GM21423 (cell line): Measurements from ENCODE around the gene ZNF514.
"Not testable (repeated sequence)": the region's sequence is repeated elsewhere in the genome, so short reads cannot be mapped to it uniquely, and the experiment has no call there.

Source experiments
- ATAC-seq: cut with Tn5 transposase; IDR thresholded peaks from one replicate; pipeline ENCODE4 v1.9.1; 2021; ENCODE audit warnings: mild to moderate bottlenecking, moderate library complexity; ENCODE audit not compliant: unreplicated experiment

ZNF514 gene

GRCh38 chr2:95143838-95144237 lies 15.8 kb downstream of the ZNF514 start:
- no peak for ATAC-seq

- no peak for ATAC-seq
Observed at GRCh38 chr2:95138702-95139101, 20.9 kb downstream of the ZNF514 start.

GRCh38 chr2:95122197-95122551 lies 37.5 kb downstream of the ZNF514 start:
- no peak for ATAC-seq

- peak; percentile 93 for ATAC-seq
Observed at GRCh38 chr2:95121407-95122196, 38.0 kb downstream of the ZNF514 start, which contains the start of gene MRPS5. Gene MRPS5 (minus strand): TSS chr2:95121808. CDS start chr2:95121791, 17 bp downstream.

- ATAC-seq: no peak
Observed at GRCh38 chr2:95121093-95121406, 38.6 kb downstream of the ZNF514 start.

GRCh38 chr2:95115418-95115817 lies 44.2 kb downstream of the ZNF514 start:
- ATAC-seq: peak; percentile 94

- ATAC-seq: no peak
Observed at GRCh38 chr2:95113464-95113863, 46.2 kb downstream of the ZNF514 start.

- ATAC-seq: no peak
Observed at GRCh38 chr2:95110395-95110794, 49.3 kb downstream of the ZNF514 start.

- no peak for ATAC-seq
Observed at GRCh38 chr2:95109260-95109659, 50.4 kb downstream of the ZNF514 start.

- ATAC-seq: no peak
Observed at GRCh38 chr2:95106081-95106480, 53.6 kb downstream of the ZNF514 start.

- no peak for ATAC-seq
Observed at GRCh38 chr2:95104606-95105005, 55.0 kb downstream of the ZNF514 start.

- no peak for ATAC-seq
Observed at GRCh38 chr2:95099910-95100309, 59.7 kb downstream of the ZNF514 start.

- ATAC-seq: not testable (repeated sequence)
Observed at GRCh38 chr2:95098273-95098672, 61.4 kb downstream of the ZNF514 start.
